ENCODE results near the gene TPM1. TPM values are rescaled to one million over a fixed set of nuclear protein-coding genes. Genes with fewer than 3 reads are reported as not detected.

The TPM1 gene
- total RNA-seq, 1 donor from 2014 or later, result 255 TPM

DNA sequence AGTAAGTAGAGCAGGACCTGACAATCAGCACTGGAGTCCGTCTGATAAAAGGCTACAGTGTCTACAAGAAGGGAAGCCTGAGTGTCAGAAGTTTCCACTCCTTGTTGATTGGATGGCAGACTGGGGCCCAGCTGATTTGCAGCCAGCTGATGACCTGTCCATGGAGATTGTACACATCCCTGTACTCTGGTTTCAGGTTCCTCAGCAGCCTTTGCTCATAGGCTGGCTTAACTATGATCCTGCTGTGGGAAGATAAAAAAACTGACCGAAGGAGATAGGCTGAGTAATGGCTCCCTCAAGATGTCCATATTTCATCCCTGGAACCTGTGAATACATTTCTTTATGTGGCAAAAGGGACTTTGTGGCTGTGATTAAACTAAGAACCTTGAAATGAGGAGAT, 67.4 kb downstream of the TPM1 start:
- no peak for DNase-seq
- no peak overlapping the region for H3K4me3 Mint-ChIP-seq (ENCODE audit: unreplicated experiment)
- H3K27me3 Mint-ChIP-seq (ENCODE audit: unreplicated experiment), result no peaks in the 10 kb centered on the region
- H3K4me1 Mint-ChIP-seq (ENCODE audit: low read depth, unreplicated experiment), result peaks cover 2% of the 10 kb centered on the region
- no peak overlapping the region for H3K27ac Mint-ChIP-seq (ENCODE audit: unreplicated experiment)
- peaks cover 1% of the 10 kb centered on the region for H3K9me3 Mint-ChIP-seq (ENCODE audit: unreplicated experiment)
- peaks cover 4% of the 10 kb centered on the region for H3K36me3 Mint-ChIP-seq (ENCODE audit: unreplicated experiment)
- TF ChIP-seq, protein P1, sequence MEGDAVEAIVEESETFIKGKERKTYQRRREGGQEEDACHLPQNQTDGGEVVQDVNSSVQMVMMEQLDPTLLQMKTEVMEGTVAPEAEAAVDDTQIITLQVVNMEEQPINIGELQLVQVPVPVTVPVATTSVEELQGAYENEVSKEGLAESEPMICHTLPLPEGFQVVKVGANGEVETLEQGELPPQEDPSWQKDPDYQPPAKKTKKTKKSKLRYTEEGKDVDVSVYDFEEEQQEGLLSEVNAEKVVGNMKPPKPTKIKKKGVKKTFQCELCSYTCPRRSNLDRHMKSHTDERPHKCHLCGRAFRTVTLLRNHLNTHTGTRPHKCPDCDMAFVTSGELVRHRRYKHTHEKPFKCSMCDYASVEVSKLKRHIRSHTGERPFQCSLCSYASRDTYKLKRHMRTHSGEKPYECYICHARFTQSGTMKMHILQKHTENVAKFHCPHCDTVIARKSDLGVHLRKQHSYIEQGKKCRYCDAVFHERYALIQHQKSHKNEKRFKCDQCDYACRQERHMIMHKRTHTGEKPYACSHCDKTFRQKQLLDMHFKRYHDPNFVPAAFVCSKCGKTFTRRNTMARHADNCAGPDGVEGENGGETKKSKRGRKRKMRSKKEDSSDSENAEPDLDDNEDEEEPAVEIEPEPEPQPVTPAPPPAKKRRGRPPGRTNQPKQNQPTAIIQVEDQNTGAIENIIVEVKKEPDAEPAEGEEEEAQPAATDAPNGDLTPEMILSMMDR (IDR thresholded peaks at IDR 0.05; ENCODE audit: partially characterized antibody, unreplicated experiment), result no peak

DNA sequence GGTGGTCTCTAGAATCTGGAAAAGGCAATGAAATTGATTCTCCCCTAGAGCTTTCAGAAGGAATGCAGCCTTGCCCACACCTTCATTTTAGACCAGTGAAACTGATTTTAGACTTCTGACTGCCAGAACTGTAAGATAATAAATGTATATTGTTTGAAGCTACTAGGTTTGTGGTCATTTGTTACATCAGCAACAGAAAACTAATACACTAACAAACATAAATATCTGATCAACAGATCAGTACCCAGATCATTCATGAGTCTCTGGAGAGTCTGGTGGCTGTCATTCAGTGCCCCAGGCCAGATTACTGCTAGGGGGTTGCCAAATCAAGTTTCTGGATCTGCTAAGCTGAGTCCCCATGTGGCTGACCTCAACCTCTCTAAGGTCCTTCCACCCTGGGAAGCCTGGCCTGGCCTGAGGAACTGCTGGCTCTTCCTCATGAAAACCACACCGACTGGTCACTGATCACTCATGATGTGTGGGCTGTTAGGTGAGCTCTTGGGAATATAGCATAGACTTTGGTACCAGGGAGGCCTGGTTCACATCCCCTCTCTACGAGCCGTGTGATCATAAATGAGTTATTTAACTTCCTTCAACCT, 68.0 kb downstream of the TPM1 start:
- peaks cover 2% of the 10 kb centered on the region for H3K4me1 Mint-ChIP-seq (ENCODE audit: low read depth, unreplicated experiment)
- no peaks in the 10 kb centered on the region for H3K27me3 Mint-ChIP-seq (ENCODE audit: unreplicated experiment)
- no peak overlapping the region for H3K27ac Mint-ChIP-seq (ENCODE audit: unreplicated experiment)
- peaks cover 1% of the 10 kb centered on the region for H3K9me3 Mint-ChIP-seq (ENCODE audit: unreplicated experiment)
- no peak overlapping the region for H3K4me3 Mint-ChIP-seq (ENCODE audit: unreplicated experiment)
- TF ChIP-seq, protein P1 (IDR thresholded peaks at IDR 0.05; ENCODE audit: partially characterized antibody, unreplicated experiment), result no peak
- peaks cover 4% of the 10 kb centered on the region for H3K36me3 Mint-ChIP-seq (ENCODE audit: unreplicated experiment)
- DNase-seq, result no peak

DNA sequence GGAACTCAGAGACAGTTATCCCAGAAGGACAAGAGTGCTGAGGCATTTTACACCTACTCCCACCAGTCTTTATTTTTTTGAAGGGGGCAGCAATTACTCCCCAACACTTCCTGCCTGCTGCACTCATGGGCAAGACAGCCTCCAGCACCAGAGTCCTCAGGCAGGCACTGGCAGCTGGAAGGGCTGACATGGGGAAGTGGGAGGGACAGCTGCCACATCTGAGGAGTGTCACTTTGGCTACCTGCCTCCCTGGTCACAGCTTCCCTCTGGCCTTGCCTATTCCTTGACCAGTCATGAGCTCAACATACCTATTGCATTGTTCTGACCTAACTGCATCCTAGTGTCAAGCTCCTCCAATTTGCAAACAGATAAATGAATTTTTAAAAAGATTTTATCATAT, 68.9 kb downstream of the TPM1 start:
- Mint-ChIP-seq H3K4me3 (ENCODE audit: unreplicated experiment) (no peak overlapping the region), H3K9me3 (ENCODE audit: unreplicated experiment) (peaks cover 1% of the 10 kb centered on the region), H3K27me3 (ENCODE audit: unreplicated experiment) (no peaks in the 10 kb centered on the region), H3K27ac (ENCODE audit: unreplicated experiment) (no peak overlapping the region), H3K36me3 (ENCODE audit: unreplicated experiment) (peaks cover 4% of the 10 kb centered on the region), H3K4me1 (ENCODE audit: low read depth, unreplicated experiment) (peaks cover 2% of the 10 kb centered on the region)
- no peak for DNase-seq
- TF ChIP-seq, protein P1 (IDR thresholded peaks at IDR 0.05; ENCODE audit: partially characterized antibody, unreplicated experiment), result no peak

DNA sequence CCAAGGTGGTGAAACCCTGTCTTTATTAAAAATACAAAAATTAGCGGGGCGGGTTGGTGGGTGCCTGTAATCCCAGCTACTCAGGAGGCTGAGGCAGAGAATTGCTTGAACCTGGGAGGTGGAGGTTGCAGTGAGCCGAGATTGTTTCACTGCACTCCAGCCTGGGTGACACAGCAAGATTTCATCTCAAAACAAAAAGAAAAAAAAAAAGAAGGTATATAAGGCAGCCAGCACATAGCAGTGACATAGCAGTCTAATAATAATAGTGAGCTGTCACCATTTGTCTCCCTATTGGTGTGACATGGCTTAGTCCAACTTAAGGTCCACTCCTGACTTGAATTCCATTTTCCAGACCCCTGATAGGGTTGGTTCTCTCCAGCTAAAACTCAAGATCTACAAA, 70.3 kb downstream of the TPM1 start:
- DNase-seq, result no peak
- Mint-ChIP-seq H3K27me3 (ENCODE audit: unreplicated experiment) (no peaks in the 10 kb centered on the region), H3K36me3 (ENCODE audit: unreplicated experiment) (peaks cover 4% of the 10 kb centered on the region), H3K27ac (ENCODE audit: unreplicated experiment) (no peak overlapping the region), H3K4me1 (ENCODE audit: low read depth, unreplicated experiment) (peaks cover 2% of the 10 kb centered on the region), H3K4me3 (ENCODE audit: unreplicated experiment) (no peak overlapping the region), H3K9me3 (ENCODE audit: unreplicated experiment) (no peaks in the 10 kb centered on the region)
- TF ChIP-seq, protein P1 (IDR thresholded peaks at IDR 0.05; ENCODE audit: partially characterized antibody, unreplicated experiment), result no peak

DNA sequence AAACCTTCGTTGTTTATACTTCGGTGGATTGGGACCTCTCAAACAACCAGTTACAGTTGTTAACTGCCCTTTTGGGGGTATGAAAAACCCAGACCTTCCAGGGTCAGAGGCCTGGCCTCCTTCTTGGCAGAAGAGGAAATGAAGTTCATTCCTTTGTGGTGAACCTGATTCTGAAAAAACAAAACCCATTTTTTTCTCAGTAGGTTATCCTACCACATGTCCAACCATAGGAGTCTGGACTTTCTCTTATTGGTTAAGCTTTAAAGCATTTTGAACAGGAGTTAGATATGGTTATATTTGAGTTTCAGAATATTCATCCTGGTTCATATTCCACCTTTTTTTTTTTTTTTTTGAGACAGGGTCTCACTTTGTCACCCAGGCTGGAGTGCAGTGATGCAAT, 71.9 kb downstream of the TPM1 start:
- H3K27me3 Mint-ChIP-seq (ENCODE audit: unreplicated experiment), result no peaks in the 10 kb centered on the region
- peaks cover 2% of the 10 kb centered on the region for H3K4me1 Mint-ChIP-seq (ENCODE audit: low read depth, unreplicated experiment)
- no peak for DNase-seq
- no peak overlapping the region for H3K27ac Mint-ChIP-seq (ENCODE audit: unreplicated experiment)
- no peak overlapping the region for H3K4me3 Mint-ChIP-seq (ENCODE audit: unreplicated experiment)
- TF ChIP-seq, protein P1 (IDR thresholded peaks at IDR 0.05; ENCODE audit: partially characterized antibody, unreplicated experiment), result no peak
- peaks cover 5% of the 10 kb centered on the region for H3K36me3 Mint-ChIP-seq (ENCODE audit: unreplicated experiment)
- H3K9me3 Mint-ChIP-seq (ENCODE audit: unreplicated experiment), result peaks cover under 1% of the 10 kb centered on the region

Other genes with a start within 250 kb of the TPM1 start
- 20.1 TPM for gene LACTB, start 79.1 kb downstream of the TPM1 start, total RNA-seq (ENCODE audit: unreplicated experiment)
- 128 TPM for gene RPS27L, start 114.7 kb downstream of the TPM1 start, total RNA-seq (ENCODE audit: unreplicated experiment)
- gene RAB8B, start 146.9 kb downstream of the TPM1 start, total RNA-seq (ENCODE audit: unreplicated experiment), result 70.4 TPM
- gene APH1B, start 234.9 kb downstream of the TPM1 start, total RNA-seq (ENCODE audit: unreplicated experiment), result 27.8 TPM

All from glutamatergic neuron (in vitro differentiated cells).